Stimulated activated CD4-positive, alpha-beta T cell treated with anti-CD3 and anti-CD28 coated beads, TNF-alpha, amount 100 ng/mL, for 1 hour (primary cell): ENCODE data around the gene AKR1C2.
"Not testable (repeated sequence)": the region's sequence is repeated elsewhere in the genome, so short reads cannot be mapped to it uniquely, and the experiment has no call there.

Experiments
- DNase-seq, 3 donors: peaks; one replicate each; pipeline ENCODE4 v3.0.0-alpha.2; 2020; ENCODE audit warnings: low read depth in 3 of 3, low spot score in 1 of 3

The AKR1C2 gene

GRCh38 chr10:4961558-4961957 is 42.1 kb downstream of the AKR1C2 start:
- DNase-seq: not testable (repeated sequence)

- DNase-seq: not testable (repeated sequence)
These were observed 46.6 kb downstream of the AKR1C2 start for GRCh38 chr10:4956955-4957645.

GRCh38 chr10:4956088-4956487 is 47.6 kb downstream of the AKR1C2 start:
- DNase-seq: not testable (repeated sequence)

GRCh38 chr10:4953405-4953804 is 50.3 kb downstream of the AKR1C2 start:
- DNase-seq: no peak

GRCh38 chr10:4951512-4952162 is 52.0 kb downstream of the AKR1C2 start:
- DNase-seq: not testable (repeated sequence)

GRCh38 chr10:4947635-4948596 is 55.7 kb downstream of the AKR1C2 start:
- no peak for DNase-seq

GRCh38 chr10:4947039-4947634 is 56.5 kb downstream of the AKR1C2 start:
- DNase-seq: no peak

- DNase-seq: no peak
These were observed 57.6 kb downstream of the AKR1C2 start for GRCh38 chr10:4945766-4946717.

GRCh38 chr10:4944841-4945240 is 58.8 kb downstream of the AKR1C2 start:
- no peak for DNase-seq

- DNase-seq: no peak
These were observed 59.8 kb downstream of the AKR1C2 start for GRCh38 chr10:4943821-4944220.

GRCh38 chr10:4943416-4943815 is 60.2 kb downstream of the AKR1C2 start:
- DNase-seq: not testable (repeated sequence)

GRCh38 chr10:4942931-4943330 is 60.7 kb downstream of the AKR1C2 start:
- DNase-seq: not testable (repeated sequence)

GRCh38 chr10:4941540-4942330 is 61.9 kb downstream of the AKR1C2 start:
- no peak for DNase-seq

GRCh38 chr10:4940909-4941308 is 62.7 kb downstream of the AKR1C2 start:
- not testable (repeated sequence) for DNase-seq

GRCh38 chr10:4940073-4940428 is 63.6 kb downstream of the AKR1C2 start:
- DNase-seq: not testable (repeated sequence)

GRCh38 chr10:4939224-4940072 is 64.2 kb downstream of the AKR1C2 start:
- DNase-seq: no peak
